Measurements from ENCODE around the gene TRAPPC3. TPM values are rescaled to one million over a fixed set of nuclear protein-coding genes. Genes with fewer than 3 reads are reported as not detected.
A peak's percentile ranks its signal among the peaks of the same experiment; 100 is the strongest.

Gene TRAPPC3
- total RNA-seq, 1 donor from 2014 or later: 95.9 TPM

DNA sequence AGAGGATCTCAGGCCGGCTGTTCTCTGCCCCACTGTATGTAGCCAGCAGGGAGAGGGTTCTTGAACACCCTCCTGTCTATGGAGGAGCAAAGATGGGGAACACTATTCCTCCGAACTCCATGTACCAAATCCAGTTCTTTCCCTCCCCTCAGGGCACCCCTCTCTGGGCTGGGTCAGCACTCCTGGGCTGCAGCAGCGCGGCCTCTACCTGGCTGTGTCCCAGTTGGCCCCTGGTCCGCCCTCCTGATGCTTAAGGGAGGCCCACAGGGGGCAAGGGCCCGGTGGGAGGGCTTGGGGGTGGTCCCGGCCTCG is 61.1 kb downstream of the TRAPPC3 start:
- peak overlapping the region; percentile 97 for H3K4me3 ChIP-seq (ENCODE audit: low read depth, low read length)
- no peak for TF ChIP-seq CTCF (conservative IDR thresholded peaks at IDR 0.05; ENCODE audit: low read depth, low read length)
- no peak for DNase-seq (ENCODE audit: low read depth)

GRCh38 chr1:36087233-36088123 is 61.8 kb downstream of the TRAPPC3 start:
- TF ChIP-seq CTCF (conservative IDR thresholded peaks at IDR 0.05; ENCODE audit: low read depth, low read length): no peak
- DNase-seq (ENCODE audit: low read depth): no peak
- H3K4me3 ChIP-seq (ENCODE audit: low read depth, low read length): no peak overlapping the region

Other genes starting within 250 kb of the TRAPPC3 start
- 6.0 and 19.1 TPM in 2 replicates for gene AGO3, start 218.4 kb downstream of the TRAPPC3 start, total RNA-seq
- 0.29 and 1.6 TPM in 2 replicates for gene TEKT2, start 65.4 kb downstream of the TRAPPC3 start, total RNA-seq
- gene ADPRS, start 60.6 kb downstream of the TRAPPC3 start, total RNA-seq: 91.4 and 92.2 TPM in 2 replicates
- 0.06 and 0.65 TPM in 2 replicates for gene COL8A2, start 24.3 kb downstream of the TRAPPC3 start, total RNA-seq
- gene MAP7D1, start 6.7 kb upstream of the TRAPPC3 start, total RNA-seq: 262 and 280 TPM in 2 replicates
- 62.9 and 96.6 TPM in 2 replicates for gene THRAP3, start 75.0 kb upstream of the TRAPPC3 start, total RNA-seq
- 4.0 and 20.3 TPM in 2 replicates for gene SH3D21, start 156.9 kb upstream of the TRAPPC3 start, total RNA-seq
- 179 and 259 TPM in 2 replicates for gene EVA1B, start 174.2 kb upstream of the TRAPPC3 start, total RNA-seq
- gene STK40, start 236.4 kb upstream of the TRAPPC3 start, total RNA-seq: 17.6 and 38.5 TPM in 2 replicates
- 18.2 and 52.8 TPM in 2 replicates for gene LSM10, start 248.4 kb upstream of the TRAPPC3 start, total RNA-seq

All from epithelial cell of proximal tubule (primary cell).